ENCODE measurements around the gene DHDDS.

DNA sequence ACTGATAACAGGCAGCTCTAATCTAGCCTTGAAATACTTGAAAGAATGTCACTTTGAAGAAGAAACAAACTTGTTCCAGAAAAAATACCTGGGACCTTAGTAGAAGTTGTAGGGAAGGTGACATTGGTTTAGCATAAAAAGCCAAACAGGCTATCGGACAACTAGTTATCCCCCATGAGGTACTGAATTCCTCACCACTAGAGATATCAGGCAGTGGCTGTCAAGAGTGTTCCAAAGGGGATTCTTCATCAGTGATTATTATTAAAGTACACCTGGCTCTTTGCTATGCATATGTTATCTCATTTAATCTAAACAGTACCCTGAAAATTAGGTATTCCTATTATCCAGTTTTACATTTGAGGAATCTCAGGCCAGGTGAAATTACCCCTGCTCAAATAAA lies 27.0 kb downstream of the DHDDS start:
- TF ChIP-seq CTCF (IDR thresholded peaks at IDR 0.05; ENCODE audit: low read depth, low read length) (no peak), MYC (IDR thresholded peaks at IDR 0.05; ENCODE audit: low read depth, low read length) (no peak), POLR2A (IDR thresholded peaks at IDR 0.05; ENCODE audit: extremely low read depth, insufficient read length) (no peak)

All from NB4 (cell line).